HG02938 (cell line): Measurements from ENCODE around the gene PTGDS.

Experiments
- ATAC-seq: cut with Tn5 transposase; IDR thresholded peaks from one replicate; pipeline ENCODE4 v1.9.1; 2021; ENCODE audit warnings: mild to moderate bottlenecking, moderate library complexity; ENCODE audit not compliant: unreplicated experiment

The PTGDS gene

GRCh38 chr9:136945333-136946227 is 31.7 kb upstream of the PTGDS start:
- no peak for ATAC-seq

- ATAC-seq = no peak
Measured at GRCh38 chr9:136946228-136947027, 30.9 kb upstream of the PTGDS start.

GRCh38 chr9:136947028-136947891 is 30.0 kb upstream of the PTGDS start:
- ATAC-seq = no peak

GRCh38 chr9:136947955-136948510 is 29.3 kb upstream of the PTGDS start:
- no peak for ATAC-seq

GRCh38 chr9:136949239-136949816 is 28.0 kb upstream of the PTGDS start:
- ATAC-seq = no peak

- peak; percentile 88 for ATAC-seq
Measured at GRCh38 chr9:136949817-136950655, 27.3 kb upstream of the PTGDS start.

GRCh38 chr9:136950656-136951276 is 26.5 kb upstream of the PTGDS start:
- no peak for ATAC-seq

- ATAC-seq = no peak
Measured at GRCh38 chr9:136951541-136952320, 25.6 kb upstream of the PTGDS start, which contains the start of gene LCN12. LCN12 (plus strand) TSS chr9:136952273; CDS start chr9:136952328, 55 bp downstream.

- no peak for ATAC-seq
Measured at GRCh38 chr9:136952321-136952850, 24.9 kb upstream of the PTGDS start.

- no peak for ATAC-seq
Measured at GRCh38 chr9:136952876-136953770, 24.2 kb upstream of the PTGDS start.

- ATAC-seq = no peak
Measured at GRCh38 chr9:136953771-136954269, 23.5 kb upstream of the PTGDS start.

- ATAC-seq = no peak
Measured at GRCh38 chr9:136954270-136955083, 22.8 kb upstream of the PTGDS start.

- no peak for ATAC-seq
Measured at GRCh38 chr9:136955202-136955942, 21.9 kb upstream of the PTGDS start.

- no peak for ATAC-seq
Measured at GRCh38 chr9:136955943-136956335, 21.4 kb upstream of the PTGDS start.

GRCh38 chr9:136956604-136957003 is 20.7 kb upstream of the PTGDS start:
- ATAC-seq = no peak
